ENCODE measurements around the gene DMPK.
A peak's percentile ranks its signal among the peaks of the same experiment; 100 is the strongest.

The DMPK gene

GRCh38 chr19:45772912-45773311 is 9.4 kb downstream of the DMPK start:
- H3K27ac ChIP-seq: peak overlapping the region; percentile 96
- TF ChIP-seq ZFX (IDR thresholded peaks at IDR 0.05; ENCODE audit: borderline replicate concordance) (no peak), CTCF (IDR thresholded peaks at IDR 0.05) (no peak)

- TF ChIP-seq ZFX (IDR thresholded peaks at IDR 0.05; ENCODE audit: borderline replicate concordance): no peak
- TF ChIP-seq CTCF (IDR thresholded peaks at IDR 0.05): no peak
- H3K27ac ChIP-seq: peak overlapping the region; percentile 96
Observed at GRCh38 chr19:45772130-45772840, 10.0 kb downstream of the DMPK start.

GRCh38 chr19:45771311-45771933 is 10.9 kb downstream of the DMPK start:
- no peak for TF ChIP-seq CTCF (IDR thresholded peaks at IDR 0.05)
- TF ChIP-seq ZFX (IDR thresholded peaks at IDR 0.05; ENCODE audit: borderline replicate concordance): no peak
- H3K27ac ChIP-seq: peak overlapping the region; percentile 96

- H3K27ac ChIP-seq: peak overlapping the region; percentile 96
- TF ChIP-seq CTCF (IDR thresholded peaks at IDR 0.05) (peak; percentile 92), ZFX (IDR thresholded peaks at IDR 0.05; ENCODE audit: borderline replicate concordance) (no peak)
Observed at GRCh38 chr19:45770192-45771101, 11.8 kb downstream of the DMPK start.

- peak overlapping the region; percentile 96 for H3K27ac ChIP-seq
- TF ChIP-seq ZFX (IDR thresholded peaks at IDR 0.05; ENCODE audit: borderline replicate concordance): no peak
- TF ChIP-seq CTCF (IDR thresholded peaks at IDR 0.05): no peak
Observed at GRCh38 chr19:45769821-45770191, 12.5 kb downstream of the DMPK start.

GRCh38 chr19:45768984-45769782 is 13.1 kb downstream of the DMPK start, which contains the start of gene SIX5:
TSS of gene SIX5 (minus strand) at chr19:45769252. CDS start at chr19:45768844, 408 bp downstream.
- H3K27ac ChIP-seq: peak within 1 kb of the TSS; percentile 96
- TF ChIP-seq ZFX (IDR thresholded peaks at IDR 0.05; ENCODE audit: borderline replicate concordance) (no peak), CTCF (IDR thresholded peaks at IDR 0.05) (no peak)
